ENCODE results near the gene GLDC.

The GLDC gene

GRCh38 chr9:6525326-6526045, 120.0 kb downstream of the GLDC start:
- ChIA-PET POLR2A (ENCODE audit: low non-redundant PET) (no interaction called here), CTCF (interaction anchor here (0.6 kb wide), 1 partner anchor 395 kb away, joined by 3 read pairs; no protein-coding TSS in a partner anchor)
- no peak overlapping the region for H3K27ac ChIP-seq
- no peak for DNase-seq (ENCODE audit: low spot score)
- no peak for TF ChIP-seq CTCF (conservative IDR thresholded peaks at IDR 0.05; ENCODE audit: low read depth)

- DNase-seq (ENCODE audit: low spot score), result no peak
- TF ChIP-seq CTCF (conservative IDR thresholded peaks at IDR 0.05; ENCODE audit: low read depth), result no peak
- CTCF ChIA-PET, result no interaction called here
- POLR2A ChIA-PET (ENCODE audit: low non-redundant PET), result no interaction called here
- H3K27ac ChIP-seq, result no peak overlapping the region
Measured at GRCh38 chr9:6522263-6522662, 123.3 kb downstream of the GLDC start.

GRCh38 chr9:6512085-6512657, 133.4 kb downstream of the GLDC start:
- no peak overlapping the region for H3K27ac ChIP-seq
- ChIA-PET CTCF (interaction anchor here (0.6 kb wide), 1 partner anchor 33 kb away, joined by 4 read pairs; no protein-coding TSS in a partner anchor), POLR2A (ENCODE audit: low non-redundant PET) (interaction anchor here (0.6 to 0.7 kb wide), 2 partner anchors 170 to 515 kb away, joined by 3 to 4 read pairs; no protein-coding TSS in a partner anchor)
- no peak for TF ChIP-seq CTCF (conservative IDR thresholded peaks at IDR 0.05; ENCODE audit: low read depth)
- DNase-seq (ENCODE audit: low spot score), result no peak

GRCh38 chr9:6506571-6506970, 139.0 kb downstream of the GLDC start:
- CTCF ChIA-PET, result no interaction called here
- DNase-seq (ENCODE audit: low spot score), result no peak
- no peak for TF ChIP-seq CTCF (conservative IDR thresholded peaks at IDR 0.05; ENCODE audit: low read depth)
- no peak overlapping the region for H3K27ac ChIP-seq
- POLR2A ChIA-PET (ENCODE audit: low non-redundant PET), result no interaction called here

GRCh38 chr9:6502399-6502798, 143.1 kb downstream of the GLDC start:
- TF ChIP-seq CTCF (conservative IDR thresholded peaks at IDR 0.05; ENCODE audit: low read depth), result no peak
- H3K27ac ChIP-seq, result no peak overlapping the region
- POLR2A ChIA-PET (ENCODE audit: low non-redundant PET), result no interaction called here
- DNase-seq (ENCODE audit: low spot score), result no peak
- CTCF ChIA-PET, result no interaction called here

GRCh38 chr9:6501526-6502210, 143.9 kb downstream of the GLDC start:
- TF ChIP-seq CTCF (conservative IDR thresholded peaks at IDR 0.05; ENCODE audit: low read depth), result no peak
- no peak overlapping the region for H3K27ac ChIP-seq
- DNase-seq (ENCODE audit: low spot score), result no peak
- CTCF ChIA-PET, result no interaction called here
- POLR2A ChIA-PET (ENCODE audit: low non-redundant PET), result no interaction called here

Data from RWPE1 (cell line).